ENCODE measurements around the gene SLC43A3. TPM values are rescaled to one million over a fixed set of nuclear protein-coding genes. Genes with fewer than 3 reads are reported as not detected.
"Not testable (repeated sequence)": the region's sequence is repeated elsewhere in the genome, so short reads cannot be mapped to it uniquely, and the experiment has no call there.

SLC43A3 gene
- polyA plus RNA-seq, 1 donor, result 13.4 TPM

DNA sequence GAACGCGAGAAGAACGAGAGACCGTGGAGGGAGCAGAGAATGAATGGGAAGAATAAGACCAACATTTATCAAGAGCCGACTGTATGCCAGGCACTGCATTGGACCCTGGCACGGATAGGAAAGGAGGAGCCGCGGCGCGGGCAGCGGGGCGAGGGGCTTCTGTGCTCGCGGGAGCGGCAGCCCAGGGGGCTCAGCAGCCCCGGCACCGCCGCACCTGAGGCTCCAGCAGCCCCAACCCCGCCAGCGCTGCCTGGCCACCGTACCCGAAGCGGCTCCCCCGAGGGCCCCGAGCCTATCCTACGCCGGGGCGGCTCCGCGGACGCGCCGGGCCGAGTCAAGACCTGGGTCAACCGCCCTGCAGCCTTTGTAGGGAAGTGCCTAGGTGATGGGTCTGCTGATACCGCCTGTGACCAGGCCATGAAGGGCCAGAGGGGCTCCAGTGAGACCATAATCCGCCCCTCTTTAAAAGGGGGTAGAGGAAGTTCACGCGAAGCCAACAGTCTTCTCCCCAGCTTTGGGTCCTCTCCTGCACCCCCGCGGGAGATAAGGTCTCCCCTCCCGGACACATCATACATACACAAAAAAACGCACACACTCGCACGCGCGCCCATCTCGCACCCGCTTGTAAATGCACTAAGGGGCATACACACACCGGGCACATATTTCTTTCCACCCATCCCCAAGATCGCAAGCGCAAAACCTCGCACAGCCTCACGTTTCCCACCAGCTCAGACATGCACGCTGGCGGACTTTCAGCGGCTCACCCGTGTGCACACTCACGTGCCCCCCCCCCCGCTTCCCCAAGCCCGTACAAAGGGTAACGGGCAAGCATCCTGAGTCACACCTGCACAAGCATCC, 32.5 kb upstream of the SLC43A3 start:
- Histone ChIP-seq H3K36me3 (ENCODE audit: control insufficient read depth, insufficient read depth, low read length) (no peaks in the 10 kb centered on the region), H3K4me3 (ENCODE audit: low read length) (peak overlapping the region; percentile 16), H3K27me3 (ENCODE audit: control insufficient read depth, insufficient read depth, low read length) (peaks cover 69% of the 10 kb centered on the region), H3K27ac (ENCODE audit: low read length) (no peak overlapping the region), H3K9me3 (ENCODE audit: control insufficient read depth, low read depth, low read length) (peaks cover 9% of the 10 kb centered on the region), H3K4me1 (ENCODE audit: control insufficient read depth, insufficient read depth, low read length) (peaks cover 17% of the 10 kb centered on the region)
- 0% methylated on average over 4 of the region's 62 CpGs for WGBS (ENCODE audit: insufficient coverage, low lambda C conversion rate)
- DNase-seq, result peak in 1 of 2 donors; percentile 47

DNA sequence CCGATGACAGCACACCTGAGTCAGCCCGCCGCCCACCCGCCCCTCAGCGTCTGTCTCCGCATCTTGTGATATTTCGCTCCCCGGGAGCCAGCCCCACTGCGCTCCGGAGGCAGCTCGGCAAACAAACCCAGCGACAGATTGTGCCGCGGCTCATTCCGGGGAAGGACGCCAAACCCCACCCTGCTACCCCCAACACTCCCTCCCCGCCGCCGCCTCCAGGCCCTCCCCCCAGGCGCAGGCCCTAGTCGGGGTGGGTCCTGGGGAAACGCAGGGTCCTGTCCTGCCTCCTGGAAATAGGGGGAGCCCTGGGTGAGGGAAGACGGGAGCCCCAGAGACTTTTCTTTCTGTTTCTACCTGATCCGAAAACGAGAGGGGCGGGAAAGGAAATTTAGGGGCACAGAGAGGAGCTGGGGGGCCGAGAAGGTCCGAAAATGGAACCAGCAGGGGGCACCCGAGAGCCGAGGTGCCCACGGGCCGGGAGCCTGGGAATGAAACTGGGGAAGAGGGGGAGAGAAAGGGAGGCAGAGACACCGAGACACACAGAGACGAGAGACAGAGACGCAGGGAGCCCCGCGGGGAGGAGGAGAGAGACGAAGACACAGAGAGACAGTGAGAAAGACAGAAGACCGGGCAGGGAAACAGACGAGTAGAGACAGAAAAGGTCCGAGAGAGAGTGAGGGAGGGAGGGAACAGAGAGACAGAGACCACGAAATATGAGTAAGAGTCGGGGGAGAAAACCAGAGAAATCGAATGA, 31.7 kb upstream of the SLC43A3 start:
- Histone ChIP-seq H3K9me3 (ENCODE audit: control insufficient read depth, low read depth, low read length) (peaks cover 9% of the 10 kb centered on the region), H3K27ac (ENCODE audit: low read length) (no peak overlapping the region), H3K4me1 (ENCODE audit: control insufficient read depth, insufficient read depth, low read length) (peaks cover 22% of the 10 kb centered on the region), H3K27me3 (ENCODE audit: control insufficient read depth, insufficient read depth, low read length) (peaks cover 61% of the 10 kb centered on the region), H3K36me3 (ENCODE audit: control insufficient read depth, insufficient read depth, low read length) (no peaks in the 10 kb centered on the region), H3K4me3 (ENCODE audit: low read length) (peak overlapping the region; percentile 16)
- peak in 1 of 2 donors; percentile 43 for DNase-seq
- WGBS (ENCODE audit: insufficient coverage, low lambda C conversion rate), result 0% methylated on average over 14 of the region's 44 CpGs

DNA sequence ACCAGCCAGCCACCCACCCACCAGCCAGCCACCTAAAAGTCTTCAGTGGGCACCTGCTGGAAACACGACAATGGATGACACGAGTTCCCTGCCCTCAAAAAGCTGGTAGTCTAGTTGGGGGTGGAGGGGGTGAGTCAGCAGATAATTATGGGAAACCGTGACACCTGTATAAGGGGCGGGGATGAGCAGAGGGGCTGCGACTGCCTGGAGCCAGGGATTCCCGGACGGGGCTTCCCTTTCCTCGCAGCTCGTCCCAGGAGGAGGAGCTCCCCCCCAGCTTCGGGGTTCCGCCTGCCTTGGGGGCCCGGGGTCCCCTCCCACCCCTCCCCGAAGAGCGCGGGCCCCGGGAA, 31.1 kb upstream of the SLC43A3 start:
- peaks cover 55% of the 10 kb centered on the region for H3K27me3 ChIP-seq (ENCODE audit: control insufficient read depth, insufficient read depth, low read length)
- peaks cover 9% of the 10 kb centered on the region for H3K9me3 ChIP-seq (ENCODE audit: control insufficient read depth, low read depth, low read length)
- H3K4me1 ChIP-seq (ENCODE audit: control insufficient read depth, insufficient read depth, low read length), result peaks cover 28% of the 10 kb centered on the region
- no peaks in the 10 kb centered on the region for H3K36me3 ChIP-seq (ENCODE audit: control insufficient read depth, insufficient read depth, low read length)
- whole genome bisulfite sequencing (ENCODE audit: insufficient coverage, low lambda C conversion rate), result no CpG with 5 or more reads among the region's 16 CpGs
- DNase-seq, result peak in 1 of 2 donors; percentile 23
- no peak overlapping the region for H3K27ac ChIP-seq (ENCODE audit: low read length)
- H3K4me3 ChIP-seq (ENCODE audit: low read length), result no peak overlapping the region

DNA sequence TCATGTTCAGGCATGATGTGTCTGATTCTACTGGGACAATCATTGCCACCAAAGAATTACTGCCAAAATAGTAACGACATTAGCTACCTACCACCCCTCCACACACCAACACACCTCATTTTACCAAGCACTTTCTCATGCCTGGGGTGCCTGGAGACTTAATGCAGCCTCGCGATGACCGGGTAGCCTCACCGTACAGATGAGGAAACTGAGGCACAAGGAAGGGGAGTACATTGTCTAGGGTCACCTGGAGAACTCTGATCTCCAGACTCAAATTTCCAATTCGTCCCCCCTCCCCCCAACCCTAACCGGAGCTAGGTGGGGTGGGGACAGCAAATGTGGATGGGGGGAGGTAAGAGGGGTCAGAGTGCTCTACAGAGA, 30.7 kb upstream of the SLC43A3 start:
- WGBS (ENCODE audit: insufficient coverage, low lambda C conversion rate), result no CpG with 5 or more reads among the region's 7 CpGs
- no peak overlapping the region for H3K27ac ChIP-seq (ENCODE audit: low read length)
- H3K4me3 ChIP-seq (ENCODE audit: low read length), result no peak overlapping the region
- DNase-seq, result no peak
- H3K36me3 ChIP-seq (ENCODE audit: control insufficient read depth, insufficient read depth, low read length), result no peaks in the 10 kb centered on the region
- H3K9me3 ChIP-seq (ENCODE audit: control insufficient read depth, low read depth, low read length), result peaks cover 9% of the 10 kb centered on the region
- H3K4me1 ChIP-seq (ENCODE audit: control insufficient read depth, insufficient read depth, low read length), result peaks cover 30% of the 10 kb centered on the region
- peaks cover 51% of the 10 kb centered on the region for H3K27me3 ChIP-seq (ENCODE audit: control insufficient read depth, insufficient read depth, low read length)

DNA sequence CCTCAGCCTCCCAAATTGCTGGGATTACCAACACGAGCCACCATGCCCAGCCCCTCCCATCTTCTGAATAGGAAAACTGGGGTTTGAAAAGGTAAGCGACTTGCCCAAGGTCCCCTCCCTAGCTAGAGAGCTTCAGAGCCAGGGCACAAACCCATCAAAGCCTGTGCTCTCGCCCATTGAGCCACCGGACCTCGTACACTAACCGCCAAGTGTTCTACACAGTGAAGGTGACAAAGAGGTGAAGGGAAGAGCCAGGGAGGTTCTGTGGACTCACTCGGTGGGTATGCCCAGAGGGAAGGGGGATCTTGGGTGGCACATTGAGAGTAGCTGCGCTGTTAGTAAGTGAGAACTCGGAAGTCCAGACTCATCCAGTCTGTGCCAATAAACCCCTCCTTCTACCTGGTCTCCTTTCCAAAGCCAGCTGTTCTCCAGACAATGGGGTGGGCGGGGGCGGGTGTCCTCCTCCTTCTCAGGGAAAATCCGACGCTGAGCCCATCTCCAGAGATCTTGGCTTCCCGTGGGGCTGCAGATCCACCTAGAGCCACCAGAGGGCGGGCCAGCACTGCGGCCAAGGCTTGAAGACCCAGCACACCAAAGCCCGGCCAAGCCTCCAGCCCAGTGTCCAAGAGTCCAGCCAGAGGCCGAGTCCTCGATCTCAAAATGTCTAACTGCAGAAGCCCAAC, 30.2 kb upstream of the SLC43A3 start:
- Histone ChIP-seq H3K27me3 (ENCODE audit: control insufficient read depth, insufficient read depth, low read length) (peaks cover 46% of the 10 kb centered on the region), H3K4me1 (ENCODE audit: control insufficient read depth, insufficient read depth, low read length) (peaks cover 30% of the 10 kb centered on the region), H3K4me3 (ENCODE audit: low read length) (no peak overlapping the region), H3K9me3 (ENCODE audit: control insufficient read depth, low read depth, low read length) (peaks cover 9% of the 10 kb centered on the region), H3K27ac (ENCODE audit: low read length) (no peak overlapping the region), H3K36me3 (ENCODE audit: control insufficient read depth, insufficient read depth, low read length) (no peaks in the 10 kb centered on the region)
- peak; percentile 74 to 76 for DNase-seq
- WGBS (ENCODE audit: insufficient coverage, low lambda C conversion rate), result no CpG with 5 or more reads among the region's 19 CpGs

DNA sequence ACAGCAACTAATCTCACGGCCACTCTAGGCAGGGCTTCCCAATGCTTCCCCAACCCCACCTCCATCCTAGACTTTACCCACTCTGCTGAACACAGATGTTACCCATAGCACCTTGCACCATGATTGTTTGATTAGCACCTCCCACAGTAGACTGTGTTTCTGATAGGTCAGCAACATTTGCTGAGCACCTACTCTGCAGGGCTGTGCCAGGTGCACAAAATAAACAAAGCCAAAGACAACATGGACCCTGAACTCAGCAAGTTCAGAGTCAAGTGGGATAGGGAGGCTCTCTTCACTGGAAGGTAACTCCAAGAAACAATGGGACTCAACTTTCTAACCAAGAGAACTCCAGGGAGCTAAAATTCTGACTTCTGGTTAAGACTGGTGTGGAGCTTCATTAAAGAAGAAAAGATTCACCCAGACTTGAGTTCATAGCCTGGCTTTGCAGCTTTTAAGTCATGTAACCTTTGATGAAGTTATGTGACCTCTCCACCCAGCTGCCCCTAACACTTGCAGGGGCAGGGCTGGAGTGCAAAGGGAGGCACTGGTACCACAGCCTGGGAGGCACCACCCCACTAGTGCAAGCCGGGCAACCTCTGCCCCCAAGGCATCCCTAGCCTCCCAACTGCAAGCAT, 26.7 kb upstream of the SLC43A3 start:
- Histone ChIP-seq H3K36me3 (ENCODE audit: control insufficient read depth, insufficient read depth, low read length) (no peaks in the 10 kb centered on the region), H3K4me3 (ENCODE audit: low read length) (no peak overlapping the region), H3K9me3 (ENCODE audit: control insufficient read depth, low read depth, low read length) (peaks cover 6% of the 10 kb centered on the region), H3K27me3 (ENCODE audit: control insufficient read depth, insufficient read depth, low read length) (peaks cover 13% of the 10 kb centered on the region), H3K4me1 (ENCODE audit: control insufficient read depth, insufficient read depth, low read length) (peaks cover 23% of the 10 kb centered on the region), H3K27ac (ENCODE audit: low read length) (peak overlapping the region; percentile 24)
- no CpG with 5 or more reads among the region's 2 CpGs for WGBS (ENCODE audit: insufficient coverage, low lambda C conversion rate)
- DNase-seq, result peak; percentile 59 to 84

DNA sequence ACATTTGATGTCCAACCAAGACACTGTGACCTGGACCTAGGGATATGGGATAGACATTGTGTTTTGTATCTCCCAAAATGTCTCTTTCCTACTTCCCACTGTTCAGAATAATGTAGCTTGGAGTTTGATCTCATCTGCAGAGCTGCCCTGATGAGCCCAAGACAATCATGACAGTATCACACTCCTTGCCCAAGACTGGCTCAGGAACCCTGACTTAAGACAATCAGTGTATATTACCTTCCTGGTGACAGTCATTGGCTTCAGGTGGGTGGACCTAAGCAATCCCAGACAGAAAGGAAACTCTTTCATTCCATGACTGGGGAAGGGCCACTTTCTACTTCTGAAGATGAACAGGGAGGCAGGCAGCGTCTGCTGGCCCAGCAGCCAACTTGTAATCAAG, 19.1 kb upstream of the SLC43A3 start:
- Histone ChIP-seq H3K36me3 (ENCODE audit: control insufficient read depth, insufficient read depth, low read length) (no peaks in the 10 kb centered on the region), H3K27me3 (ENCODE audit: control insufficient read depth, insufficient read depth, low read length) (no peaks in the 10 kb centered on the region), H3K4me1 (ENCODE audit: control insufficient read depth, insufficient read depth, low read length) (peaks cover 5% of the 10 kb centered on the region), H3K27ac (ENCODE audit: low read length) (no peak overlapping the region), H3K4me3 (ENCODE audit: low read length) (no peak overlapping the region), H3K9me3 (ENCODE audit: control insufficient read depth, low read depth, low read length) (no peaks in the 10 kb centered on the region)
- no CpG with 5 or more reads among the region's 1 CpG for WGBS (ENCODE audit: insufficient coverage, low lambda C conversion rate)
- DNase-seq, result peak in 1 of 2 donors; percentile 38

DNA sequence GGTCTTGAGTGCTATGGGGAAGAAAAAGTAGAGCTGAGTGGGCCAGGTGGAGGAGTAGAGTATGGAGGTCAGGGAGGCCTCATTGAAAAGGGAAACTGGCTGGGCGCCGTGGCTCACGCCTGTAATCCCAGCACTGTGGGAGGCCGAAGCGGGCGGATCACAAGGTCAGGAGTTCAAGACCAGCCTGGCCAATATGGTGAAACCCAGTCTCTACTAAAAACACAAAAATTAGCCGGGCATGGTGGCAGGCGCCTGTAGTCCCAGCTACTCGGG, 18.1 kb upstream of the SLC43A3 start:
- no CpG with 5 or more reads among the region's 9 CpGs for WGBS (ENCODE audit: insufficient coverage, low lambda C conversion rate)
- H3K4me1 ChIP-seq (ENCODE audit: control insufficient read depth, insufficient read depth, low read length); H3K27me3 ChIP-seq (ENCODE audit: control insufficient read depth, insufficient read depth, low read length); DNase-seq; H3K4me3 ChIP-seq (ENCODE audit: low read length); H3K9me3 ChIP-seq (ENCODE audit: control insufficient read depth, low read depth, low read length); H3K36me3 ChIP-seq (ENCODE audit: control insufficient read depth, insufficient read depth, low read length): not testable (repeated sequence)
- H3K27ac ChIP-seq (ENCODE audit: low read length), result peak overlapping the region; percentile 49

DNA sequence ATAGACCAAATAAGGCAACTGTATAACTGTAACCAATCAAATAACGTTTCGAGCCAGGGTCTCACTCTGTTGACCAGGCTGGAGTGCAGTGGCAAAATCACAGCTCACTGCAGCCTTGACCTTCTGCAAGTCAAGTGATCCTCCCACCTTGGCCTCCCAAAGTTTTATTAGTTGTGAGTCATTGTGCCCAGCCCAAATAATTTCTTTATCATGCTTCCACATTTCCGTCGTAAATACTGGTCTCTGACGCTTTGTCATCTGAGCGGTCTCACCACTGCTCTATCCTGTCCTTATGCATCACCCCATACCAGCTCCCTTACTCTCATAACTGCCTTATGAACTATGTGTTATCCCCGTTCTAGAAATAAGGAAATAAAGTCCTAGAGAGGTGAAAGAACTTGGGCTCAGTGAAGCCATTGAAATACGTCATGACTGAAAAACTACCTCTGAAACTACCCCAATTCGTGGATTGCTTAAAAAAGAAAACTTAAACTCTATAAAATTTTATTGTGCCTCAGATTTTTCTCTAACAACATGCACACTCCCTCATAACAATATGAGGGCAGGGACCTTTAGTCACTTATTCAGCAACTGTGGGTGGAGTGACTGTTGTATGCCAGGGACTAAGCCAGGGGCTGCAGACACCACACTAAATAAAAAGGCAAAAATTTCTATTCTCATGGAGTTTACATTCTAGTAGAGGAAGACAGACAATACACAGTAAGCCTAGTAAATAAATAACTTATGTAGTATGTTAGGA, 17.6 kb upstream of the SLC43A3 start:
- Histone ChIP-seq H3K9me3 (ENCODE audit: control insufficient read depth, low read depth, low read length) (no peaks in the 10 kb centered on the region), H3K36me3 (ENCODE audit: control insufficient read depth, insufficient read depth, low read length) (no peaks in the 10 kb centered on the region), H3K4me1 (ENCODE audit: control insufficient read depth, insufficient read depth, low read length) (peaks cover 5% of the 10 kb centered on the region), H3K27me3 (ENCODE audit: control insufficient read depth, insufficient read depth, low read length) (no peaks in the 10 kb centered on the region), H3K4me3 (ENCODE audit: low read length) (no peak overlapping the region), H3K27ac (ENCODE audit: low read length) (peak overlapping the region; percentile 49)
- WGBS (ENCODE audit: insufficient coverage, low lambda C conversion rate), result 29% methylated on average over 3 of the region's 9 CpGs
- peak in 1 of 2 donors; percentile 65 for DNase-seq

Data from large intestine (tissue), 3 donors.